GM19328 (cell line): ENCODE data around the gene RIC8A.
A peak's percentile ranks its signal among the peaks of the same experiment; 100 is the strongest.
"Not testable (repeated sequence)": the region's sequence is repeated elsewhere in the genome, so short reads cannot be mapped to it uniquely, and the experiment has no call there.

ENCODE experiments used
- ATAC-seq: cut with Tn5 transposase; IDR thresholded peaks from one replicate; pipeline ENCODE4 v1.9.1; 2021; ENCODE audit warnings: mild to moderate bottlenecking, moderate library complexity; ENCODE audit not compliant: unreplicated experiment

The RIC8A gene

DNA sequence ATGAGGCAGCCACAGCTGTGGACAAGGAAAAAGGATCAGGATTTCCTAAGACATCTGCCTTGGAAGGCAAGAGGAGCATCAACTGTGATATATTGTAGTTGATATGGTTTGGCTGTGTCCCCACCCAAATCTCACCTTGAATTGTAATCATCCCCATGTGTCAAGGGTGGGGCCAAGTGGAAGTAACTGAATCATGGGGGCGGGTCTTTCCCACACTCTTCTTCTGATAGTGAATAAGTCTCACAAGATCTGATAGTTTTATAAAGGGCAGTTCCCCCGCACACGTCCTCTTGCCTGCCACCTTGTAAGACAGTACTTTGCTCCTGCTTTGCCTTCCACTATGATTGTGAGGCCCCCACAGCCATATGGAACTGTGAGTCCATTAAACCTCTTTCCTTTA lies 10.2 kb downstream of the RIC8A start:
- no peak for ATAC-seq

DNA sequence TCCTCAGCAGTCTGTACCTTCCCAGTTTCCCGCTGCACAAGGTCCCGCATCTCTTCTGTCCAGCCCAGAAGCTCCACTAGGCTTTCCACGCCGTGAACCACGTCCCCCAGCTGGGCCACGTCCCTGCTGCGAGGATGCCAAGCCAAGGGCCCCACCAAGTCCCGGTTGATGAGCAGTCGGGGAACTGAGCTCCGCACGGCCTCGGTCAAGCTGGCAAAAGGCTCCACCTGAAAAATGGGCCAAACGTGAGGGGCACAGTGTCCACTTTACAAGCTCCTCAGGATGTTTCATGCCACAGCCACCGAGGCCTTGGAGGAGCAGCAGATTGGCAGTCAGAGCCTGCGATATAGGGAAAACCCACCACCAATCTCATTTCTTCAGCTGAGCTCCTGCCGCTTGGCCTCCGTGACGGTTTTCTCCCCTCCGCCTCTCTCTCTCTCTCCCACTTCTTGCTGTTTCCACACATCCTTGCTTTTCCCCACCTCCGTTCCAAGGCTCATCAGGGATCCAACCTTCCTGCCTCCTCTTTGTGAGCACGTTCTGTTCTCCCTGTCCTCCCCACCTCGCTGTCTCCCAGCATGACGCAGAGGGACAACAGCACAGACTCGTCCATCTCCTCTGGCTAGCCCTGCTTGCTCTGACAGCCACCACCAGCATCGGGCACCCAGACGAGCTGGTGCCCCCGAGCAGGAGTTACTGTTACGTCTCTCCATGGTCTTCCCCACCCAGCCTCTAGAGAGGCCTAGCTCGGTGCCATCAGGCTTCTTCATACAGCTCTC lies 11.5 kb downstream of the RIC8A start:
- no peak for ATAC-seq

DNA sequence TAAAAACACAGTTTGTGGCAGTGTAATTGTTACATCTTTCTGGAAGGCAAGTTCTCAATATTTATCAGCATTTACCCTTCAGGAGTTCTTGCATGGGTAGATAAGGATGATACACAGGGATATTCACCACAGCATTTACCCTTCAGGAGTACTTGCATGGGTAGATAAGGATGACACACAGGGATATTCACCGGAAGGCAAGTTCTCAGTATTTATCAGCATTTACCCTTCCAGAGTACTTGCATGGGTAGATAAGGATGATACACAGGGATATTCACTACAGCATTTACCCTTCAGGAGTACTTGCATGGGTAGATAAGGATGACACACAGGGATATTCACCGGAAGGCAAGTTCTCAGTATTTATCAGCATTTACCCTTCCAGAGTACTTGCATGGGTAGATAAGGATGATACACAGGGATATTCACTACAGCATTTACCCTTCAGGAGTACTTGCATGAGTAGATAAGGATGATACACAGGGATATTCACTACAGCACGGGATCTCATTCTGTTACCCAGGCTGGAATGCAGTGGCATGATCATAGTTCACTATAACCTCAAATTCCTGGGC lies 13.2 kb downstream of the RIC8A start:
- not testable (repeated sequence) for ATAC-seq

DNA sequence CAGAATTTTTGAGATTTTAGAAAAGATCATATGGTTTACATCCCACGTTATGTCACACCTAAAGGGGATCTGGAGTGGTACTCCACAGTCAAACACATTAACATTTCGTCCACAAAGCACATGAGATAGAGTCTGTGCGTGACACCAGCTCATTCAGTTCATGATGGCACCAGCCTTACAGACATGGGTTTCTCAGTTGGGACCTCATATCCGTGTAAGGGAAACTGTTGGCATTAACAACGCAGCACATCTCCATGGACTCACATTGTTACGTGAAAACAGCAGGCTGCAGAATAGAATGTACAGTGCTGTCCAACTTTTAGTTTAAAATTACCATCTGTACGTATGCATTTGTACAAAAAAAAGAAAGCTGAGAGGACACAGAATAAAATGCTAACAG lies 14.0 kb downstream of the RIC8A start:
- ATAC-seq = no peak

DNA sequence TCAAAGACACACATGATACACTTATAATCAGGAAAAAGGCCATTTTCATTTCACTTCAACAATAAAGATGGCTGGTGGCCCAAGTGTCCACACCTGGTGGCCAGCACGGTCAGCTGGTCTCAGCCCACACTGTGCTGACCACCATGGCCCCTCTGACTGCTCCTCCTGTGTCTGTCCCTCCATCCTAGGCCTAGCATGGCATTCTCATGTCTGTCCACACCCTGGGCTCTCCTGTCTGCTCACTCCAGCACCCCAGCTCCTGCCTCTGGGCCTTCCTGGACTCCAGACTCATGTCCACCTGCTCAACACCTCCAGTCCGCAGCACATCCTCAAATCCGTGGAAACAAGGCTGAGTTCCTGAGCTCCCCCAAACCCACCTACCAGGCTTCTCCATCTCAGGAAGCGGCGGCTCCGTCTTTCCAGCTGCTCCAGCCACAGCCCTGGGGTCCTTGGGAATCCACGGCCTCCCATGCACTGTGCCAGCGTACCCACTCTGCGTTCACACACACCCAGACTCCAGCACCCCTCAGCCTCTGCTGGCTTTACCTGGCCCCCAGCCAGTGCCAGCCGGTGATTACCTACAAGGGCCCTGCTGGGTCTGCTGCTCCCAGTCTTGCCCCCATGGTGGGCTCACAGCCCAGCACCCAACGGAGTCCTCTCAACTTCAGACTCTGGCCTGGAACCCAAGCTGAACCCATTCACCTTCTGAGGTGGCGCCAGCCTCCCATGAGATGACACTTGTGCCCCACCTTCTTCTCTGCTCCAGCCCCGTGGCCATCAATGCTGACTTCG lies 14.7 kb downstream of the RIC8A start:
- no peak for ATAC-seq

DNA sequence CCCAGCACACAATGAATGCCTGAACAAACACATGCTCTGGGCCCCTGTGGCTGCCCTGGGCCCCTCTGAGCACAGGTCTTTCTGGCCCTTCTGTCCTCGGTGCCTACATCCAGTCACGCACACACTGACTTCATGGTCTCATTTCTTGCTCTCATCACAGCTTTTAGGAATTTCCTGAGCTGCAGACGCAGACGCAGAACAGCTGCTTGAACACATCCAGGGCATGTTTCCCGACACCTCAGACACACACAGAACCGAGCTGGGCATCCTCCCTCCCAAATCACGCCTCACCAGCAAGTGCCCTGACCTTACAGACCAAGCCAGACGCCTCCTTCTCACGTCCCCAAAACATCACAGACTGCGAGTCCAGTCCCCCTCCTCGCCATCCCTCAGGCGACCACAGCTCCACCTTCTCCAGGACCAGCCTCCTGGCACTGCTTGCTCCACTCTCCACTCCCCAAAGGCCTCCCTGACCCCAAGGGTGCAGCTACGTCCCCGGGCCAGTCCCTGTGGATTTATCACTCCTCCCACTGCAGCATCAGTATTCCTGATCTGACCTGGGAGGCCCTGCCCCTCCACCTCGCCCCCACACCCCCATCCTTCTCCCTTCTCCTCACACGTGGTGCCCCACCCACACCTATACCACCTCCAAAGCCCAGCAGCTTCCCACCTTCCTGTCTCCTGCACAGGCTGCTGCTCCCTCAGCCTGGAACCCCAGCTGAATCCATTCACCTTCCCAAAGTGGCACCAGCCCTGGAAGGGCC lies 15.7 kb downstream of the RIC8A start:
- ATAC-seq = no peak

DNA sequence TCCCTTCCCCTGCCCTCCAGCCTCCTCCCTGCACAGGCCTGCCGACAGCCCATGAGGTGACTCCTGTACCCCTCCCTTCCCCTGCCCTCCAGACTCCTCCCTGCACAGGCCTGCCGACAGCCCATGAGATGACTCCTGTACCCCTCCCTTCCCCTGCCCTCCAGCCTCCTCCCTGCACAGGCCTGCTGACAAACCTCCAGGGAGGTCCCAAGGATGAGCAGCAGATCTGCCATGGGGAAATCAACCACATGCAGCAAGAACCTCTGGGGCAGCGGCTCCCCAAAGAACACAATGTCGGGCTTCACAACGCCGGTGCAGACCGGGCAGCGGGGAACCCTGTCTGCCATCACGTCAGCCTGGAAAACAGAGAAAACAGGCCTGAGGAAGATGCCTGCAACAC lies 16.4 kb downstream of the RIC8A start:
- no peak for ATAC-seq

DNA sequence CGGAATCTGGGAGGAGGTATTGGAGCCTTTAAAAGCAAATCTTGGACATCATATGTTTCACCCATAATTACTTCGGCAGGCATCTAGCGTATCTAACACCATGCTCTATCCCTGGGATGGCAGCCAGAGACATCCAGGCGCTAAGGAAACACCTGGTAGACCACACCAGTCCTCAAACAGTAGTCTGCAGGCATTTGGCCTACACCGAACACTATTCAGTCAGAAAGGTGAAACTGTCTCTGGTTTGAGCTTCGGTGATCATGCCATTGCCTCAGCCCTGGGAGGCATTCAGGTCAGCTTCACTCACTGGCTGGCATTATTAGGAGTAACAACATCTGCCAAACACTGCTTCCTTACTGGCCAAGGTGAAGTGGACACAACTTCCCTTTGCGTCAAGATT lies 16.9 kb downstream of the RIC8A start:
- ATAC-seq = no peak

DNA sequence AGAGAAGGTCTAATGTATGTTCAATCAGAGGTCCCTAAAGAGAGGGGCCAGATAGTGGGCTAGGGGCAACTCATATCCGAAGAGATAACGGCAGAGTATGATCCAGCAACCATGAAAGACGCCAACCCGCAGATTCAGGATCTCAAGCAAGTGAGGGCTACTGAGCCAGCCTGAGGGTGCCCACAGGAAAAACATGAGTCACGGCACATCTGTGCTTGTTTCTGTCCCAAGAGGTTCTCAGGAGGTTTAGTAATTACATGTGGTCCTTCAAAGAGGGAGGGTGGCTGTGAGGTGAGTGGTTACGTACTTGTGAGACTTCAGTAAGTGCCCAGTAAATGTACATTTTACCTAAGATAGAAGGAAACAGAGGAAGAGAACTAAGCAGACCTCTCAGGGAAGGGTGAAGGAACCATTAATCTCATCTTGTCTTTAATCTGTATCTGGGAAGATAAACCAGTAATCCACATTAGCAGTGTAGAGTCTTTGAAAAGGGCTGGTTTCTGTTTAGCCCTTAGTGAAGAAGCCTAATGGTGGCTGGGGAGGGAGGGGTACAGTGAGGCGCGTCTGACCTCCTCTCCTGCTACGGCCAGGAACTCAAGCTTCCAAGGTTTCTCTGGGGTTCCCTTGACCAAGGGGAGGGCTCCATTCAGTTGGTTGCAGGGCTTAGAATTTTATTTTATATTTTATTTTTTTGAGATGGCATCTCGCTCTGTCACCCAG lies 18.4 kb downstream of the RIC8A start:
- ATAC-seq = no peak

DNA sequence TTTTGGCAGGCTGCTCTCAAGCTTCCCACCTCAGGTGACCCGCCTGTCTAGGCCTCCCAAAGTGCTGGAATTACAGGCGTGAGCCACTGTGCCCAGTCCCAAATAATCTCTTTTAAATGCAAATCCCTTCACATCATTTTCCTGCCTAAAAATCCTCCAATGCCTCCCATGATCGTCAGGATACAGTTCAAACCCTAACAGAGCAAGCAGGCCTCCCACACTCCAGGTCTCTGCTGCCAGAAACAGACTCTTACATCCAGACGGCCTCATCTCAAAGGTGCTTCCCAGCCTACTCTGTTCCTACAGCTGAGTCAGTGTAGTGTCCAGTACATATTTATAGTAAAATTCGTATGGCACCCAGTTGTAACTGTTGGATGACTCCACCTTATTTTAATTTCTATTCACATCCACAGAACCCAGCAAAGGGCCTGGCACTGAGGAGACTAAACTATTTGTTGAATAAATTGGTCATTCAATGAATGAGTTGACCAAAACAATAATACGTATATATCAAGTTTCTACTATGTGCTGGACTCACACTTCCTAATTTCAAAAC lies 20.4 kb downstream of the RIC8A start:
- ATAC-seq = no peak

DNA sequence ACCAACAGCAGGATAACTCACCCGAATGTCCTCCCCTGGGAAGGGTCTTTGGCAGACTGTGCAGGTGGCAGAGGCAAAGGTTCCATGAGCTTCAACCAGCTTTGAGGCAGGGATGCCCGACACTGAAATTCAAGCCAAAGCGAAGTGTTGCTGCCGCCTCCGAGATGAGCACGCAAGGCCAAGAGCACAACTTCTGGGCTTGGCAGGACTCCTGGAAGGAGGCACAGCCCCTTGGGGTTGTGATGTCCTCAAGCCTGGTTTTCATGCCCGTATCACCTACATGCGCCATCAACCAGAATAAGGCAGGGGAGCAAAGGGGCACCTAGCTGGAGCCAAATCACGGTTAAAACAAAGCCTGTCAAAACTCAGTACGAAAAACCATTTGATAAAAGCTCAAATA lies 22.9 kb downstream of the RIC8A start:
- ATAC-seq = no peak

DNA sequence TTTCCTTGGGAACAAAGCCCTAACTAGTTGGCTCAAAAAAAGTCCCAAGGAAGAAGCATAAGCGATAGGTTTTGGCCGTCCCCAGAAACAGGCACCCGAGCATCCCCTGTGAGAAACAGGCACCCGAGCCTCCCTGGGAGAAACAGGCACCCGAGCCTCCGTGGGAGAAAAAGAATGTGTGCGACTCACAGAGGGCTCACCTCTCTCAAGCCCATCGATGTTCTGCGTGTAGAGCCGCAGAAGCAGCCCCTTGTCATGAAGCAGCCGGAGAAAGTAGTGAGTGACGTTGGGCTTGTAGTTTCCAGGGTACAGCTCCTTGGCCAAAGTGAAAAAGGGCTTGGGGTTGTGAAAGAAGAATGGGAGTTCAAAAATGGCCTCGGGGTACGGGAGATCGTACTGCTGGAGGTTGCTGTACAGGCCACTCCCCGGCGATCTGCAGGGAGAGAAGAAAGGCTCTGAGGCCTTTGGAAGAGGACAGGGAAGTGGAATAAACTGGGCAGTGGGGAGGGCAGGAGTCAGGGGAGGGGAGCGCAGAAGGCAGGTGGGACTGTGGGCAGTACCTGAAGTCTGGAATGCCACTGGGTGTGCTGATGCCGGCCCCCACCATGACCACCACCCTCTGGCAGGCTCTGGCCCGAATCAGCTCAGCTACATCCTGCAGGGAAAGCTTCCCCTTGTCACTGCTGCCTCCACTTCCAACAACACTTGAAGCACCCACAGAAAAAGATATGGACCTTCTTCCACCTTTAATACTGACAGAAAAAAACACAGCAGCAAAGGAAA lies 25.5 kb downstream of the RIC8A start:
- no peak for ATAC-seq

DNA sequence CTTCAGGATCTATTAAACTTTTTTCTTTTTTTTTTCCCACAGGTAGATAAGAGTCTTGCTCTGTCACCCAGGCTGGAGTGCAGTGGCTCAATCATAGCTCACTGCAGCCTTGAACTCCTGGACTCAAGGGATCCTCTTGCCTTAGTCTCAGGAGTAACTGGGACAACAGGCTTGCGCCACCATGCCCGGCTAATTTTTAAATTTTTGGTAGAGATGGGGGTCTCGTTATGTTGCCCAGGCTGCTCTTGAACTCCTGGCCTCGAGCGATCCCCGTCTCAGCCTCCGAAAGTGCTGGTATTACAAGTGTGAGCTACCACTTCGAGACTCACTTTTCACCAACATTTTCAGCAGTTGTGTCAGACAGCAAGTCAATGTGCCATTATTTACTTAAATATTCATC lies 27.7 kb downstream of the RIC8A start:
- ATAC-seq = no peak

DNA sequence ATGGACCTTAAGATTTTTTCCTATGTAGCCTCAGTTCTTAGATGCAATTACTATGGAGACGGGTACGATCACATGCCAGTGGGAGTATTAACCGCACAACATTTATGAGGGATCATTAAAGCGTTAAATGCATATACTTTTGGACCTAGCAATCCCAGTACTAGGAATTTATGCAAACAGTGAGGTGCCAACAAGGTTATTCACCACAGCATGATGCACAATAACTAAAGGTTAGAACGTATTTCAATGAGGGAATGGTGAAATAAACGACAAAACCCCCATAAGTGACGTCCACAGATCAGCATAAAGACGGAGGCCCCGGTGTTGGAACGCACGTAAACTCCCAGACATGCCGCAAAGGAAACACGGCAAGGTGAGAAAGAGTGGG lies 28.1 kb downstream of the RIC8A start:
- ATAC-seq = no peak

DNA sequence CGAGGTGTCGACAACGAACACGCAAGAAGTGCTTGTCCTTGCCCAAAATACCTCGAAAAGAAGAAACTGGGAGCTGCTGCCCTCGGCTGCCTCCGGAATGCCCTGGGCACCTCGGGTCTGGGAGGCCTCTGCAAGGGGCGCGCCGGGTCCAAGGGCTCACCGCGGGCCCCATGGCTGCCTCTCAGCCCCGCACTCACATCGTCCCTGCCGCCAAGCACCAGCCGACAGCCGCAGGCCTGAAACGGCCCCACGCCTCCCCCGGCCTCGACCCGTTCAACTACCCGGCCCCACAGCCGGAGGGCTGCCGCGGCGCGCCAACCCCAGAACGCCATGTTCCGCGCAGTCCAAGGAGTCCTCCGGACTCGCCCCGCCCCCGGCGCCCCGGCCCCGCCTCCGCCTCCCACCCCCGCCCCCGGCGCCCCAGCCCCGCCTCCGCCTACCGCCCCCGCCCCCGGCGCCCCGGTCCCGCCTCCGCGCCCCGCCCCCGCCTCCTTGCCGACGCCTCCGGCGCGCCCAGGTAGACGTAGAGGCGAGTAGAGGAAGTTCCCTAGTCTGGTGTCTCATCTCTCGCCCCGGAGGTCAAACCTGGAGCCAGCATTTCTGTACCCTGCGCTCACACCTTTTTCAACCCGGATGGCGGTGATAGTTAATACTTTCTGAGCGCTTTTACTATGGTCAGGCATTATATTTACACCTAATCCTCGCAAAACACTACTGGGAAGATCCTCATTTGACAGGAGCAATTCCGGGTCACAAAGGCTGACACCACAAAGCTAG lies 28.7 kb downstream of the RIC8A start, which contains the start of gene SIRT3:
TSS of gene SIRT3 (minus strand) at position 346 of the 777 bp plus-strand sequence. CDS start at position 332, 14 bp downstream.
- peak; percentile 68 for ATAC-seq

DNA sequence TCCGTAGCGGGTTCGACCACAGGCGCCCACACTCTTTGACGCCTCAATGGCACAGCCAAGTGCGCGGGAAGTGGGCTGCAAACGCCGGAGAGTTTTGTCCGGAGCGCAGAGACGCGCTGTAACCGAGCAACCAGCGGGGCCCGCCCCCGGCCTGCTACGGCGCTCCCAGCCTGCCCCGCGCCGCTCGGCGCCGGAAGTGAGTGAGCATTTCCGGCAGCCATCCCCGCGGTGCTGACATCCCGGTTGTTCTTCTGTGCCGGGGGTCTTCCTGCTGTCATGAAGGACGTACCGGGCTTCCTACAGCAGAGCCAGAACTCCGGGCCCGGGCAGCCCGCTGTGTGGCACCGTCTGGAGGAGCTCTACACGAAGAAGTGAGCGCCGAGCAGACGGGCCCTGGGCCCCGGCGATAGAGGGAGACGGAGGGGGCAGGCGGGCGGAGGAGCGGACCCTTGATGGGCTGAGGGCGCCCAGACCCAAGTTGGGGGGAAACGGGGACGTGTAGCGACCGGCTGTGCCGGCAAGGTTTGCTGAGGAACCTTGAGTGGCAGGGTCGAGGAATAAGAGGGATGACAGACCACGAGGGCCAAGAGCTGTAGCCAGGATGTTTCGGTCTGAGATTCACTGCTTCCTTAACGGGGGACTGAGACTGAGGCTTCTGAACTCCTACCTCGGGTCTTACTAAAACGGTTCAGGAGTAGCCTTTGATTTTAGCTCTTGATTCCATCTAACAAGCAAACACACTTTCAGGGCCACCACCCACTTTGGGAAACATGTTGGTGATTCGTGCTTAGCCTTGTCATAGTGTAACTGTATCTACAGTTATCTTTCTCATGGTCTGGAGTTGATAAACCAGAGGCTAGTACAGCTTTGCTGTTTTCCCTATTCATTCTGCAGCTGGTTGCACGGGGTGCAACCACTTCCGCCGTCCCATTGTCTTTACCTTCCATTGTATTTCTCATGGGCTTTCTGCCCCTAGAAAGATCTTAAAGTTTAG lies 29.6 kb downstream of the RIC8A start, which contains the start of gene PSMD13:
TSS of gene PSMD13 (plus strand) at position 203 of the 994 bp plus-strand sequence. CDS start at position 277, 74 bp downstream.
- ATAC-seq = peak; percentile 82

DNA sequence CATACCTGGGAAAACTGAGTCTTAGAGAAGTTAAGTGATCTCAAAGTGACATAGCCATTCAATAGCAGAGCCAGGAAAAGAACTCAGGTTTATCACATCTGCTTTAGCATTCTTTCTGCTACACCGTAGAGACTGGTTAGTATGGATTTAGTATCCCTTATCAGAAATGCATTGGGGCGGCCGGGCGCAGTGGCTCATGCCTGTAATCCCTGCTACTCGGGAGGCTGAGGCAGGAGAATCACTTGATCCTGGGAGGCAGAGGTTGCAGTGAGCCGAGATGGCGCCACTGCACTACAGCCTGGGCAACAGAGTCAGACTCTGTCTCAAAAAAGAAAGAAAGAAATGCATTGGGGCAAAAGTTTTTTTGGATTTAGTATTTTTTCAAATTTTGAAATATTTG lies 30.8 kb downstream of the RIC8A start:
- not testable (repeated sequence) for ATAC-seq
